ENCODE results near the gene NPAS3.

Gene NPAS3

GRCh38 chr14:33566082-33566481, 627.4 kb downstream of the NPAS3 start:
- no peak for DNase-seq

GRCh38 chr14:33567023-33567728, 628.5 kb downstream of the NPAS3 start:
- DNase-seq: no peak

GRCh38 chr14:33567731-33568130, 629.1 kb downstream of the NPAS3 start:
- no peak for DNase-seq

- no peak for DNase-seq
These were observed 630.4 kb downstream of the NPAS3 start for GRCh38 chr14:33568935-33569579.

- peak; percentile 58 for DNase-seq
These were observed 631.4 kb downstream of the NPAS3 start for GRCh38 chr14:33569821-33570687.

GRCh38 chr14:33570694-33571310, 632.1 kb downstream of the NPAS3 start:
- DNase-seq: no peak

GRCh38 chr14:33573301-33573880, 634.7 kb downstream of the NPAS3 start:
- DNase-seq: no peak

- DNase-seq: no peak
These were observed 637.3 kb downstream of the NPAS3 start for GRCh38 chr14:33576014-33576413.

- DNase-seq: no peak
These were observed 640.0 kb downstream of the NPAS3 start for GRCh38 chr14:33578461-33579216.

- DNase-seq: no peak
These were observed 641.6 kb downstream of the NPAS3 start for GRCh38 chr14:33580231-33580749.

- no peak for DNase-seq
These were observed 642.2 kb downstream of the NPAS3 start for GRCh38 chr14:33580841-33581240.

GRCh38 chr14:33584697-33585096, 646.0 kb downstream of the NPAS3 start:
- no peak for DNase-seq

GRCh38 chr14:33586806-33587205, 648.1 kb downstream of the NPAS3 start:
- DNase-seq: no peak

- DNase-seq: no peak
These were observed 649.1 kb downstream of the NPAS3 start for GRCh38 chr14:33587791-33588190.

- no peak for DNase-seq
These were observed 650.1 kb downstream of the NPAS3 start for GRCh38 chr14:33588771-33589170.

- no peak for DNase-seq
These were observed 650.7 kb downstream of the NPAS3 start for GRCh38 chr14:33589334-33589733.

GRCh38 chr14:33590891-33591630, 652.4 kb downstream of the NPAS3 start:
- DNase-seq: no peak

- DNase-seq: no peak
These were observed 653.6 kb downstream of the NPAS3 start for GRCh38 chr14:33592297-33592696.

GRCh38 chr14:33596211-33597080, 657.8 kb downstream of the NPAS3 start:
- DNase-seq: no peak

GRCh38 chr14:33598582-33598981, 659.9 kb downstream of the NPAS3 start:
- no peak for DNase-seq

All from NCI-H1048 (cell line).